Ascending aorta (tissue), 2 donors: ENCODE data around the gene CNTN1. TPM values are rescaled to one million over a fixed set of nuclear protein-coding genes. Genes with fewer than 3 reads are reported as not detected.
"Not testable (repeated sequence)": the region's sequence is repeated elsewhere in the genome, so short reads cannot be mapped to it uniquely, and the experiment has no call there.

ENCODE experiments used
- DNase-seq, 2 donors: peaks; one replicate each; pipeline ENCODE4 v3.0.0-alpha.2; 2019; ENCODE audit warnings: low spot score in 2 of 2
- H3K27ac ChIP-seq, 2 donors: fragments of 200-600 bp; sonication (generic); one replicate each; pipeline ENCODE4 v1.5.1; 2016 to 2017; ENCODE audit warnings: mild to moderate bottlenecking in 1 of 2
- H3K27me3 ChIP-seq: fragments of 200-600 bp; sonication (generic); one replicate; pipeline ENCODE4 v1.5.1; 2017
- H3K36me3 ChIP-seq, 2 donors: fragments of 200-600 bp; sonication (generic); one replicate each; pipeline ENCODE4 v1.5.1; 2016
- H3K4me1 ChIP-seq, 2 donors: fragments of 200-600 bp; sonication (generic); one replicate each; pipeline ENCODE4 v1.5.1; 2016 to 2017; ENCODE audit warnings: mild to moderate bottlenecking in 1 of 2
- H3K4me3 ChIP-seq, 2 donors: fragments of 200-600 bp; sonication (generic); one replicate each; pipeline ENCODE4 v1.5.1; 2016 to 2017; ENCODE audit warnings: mild to moderate bottlenecking in 1 of 2
- H3K9me3 ChIP-seq, 2 donors: fragments of 200-600 bp; sonication (generic); one replicate each; pipeline ENCODE4 v1.5.1; 2016
- CTCF ChIP-seq, 3 experiments: fragments of 200-600 bp in 2 of 3; fragments of 450-650 bp in 1 of 3; sonication (generic) in 2 of 3; IDR thresholded peaks; one replicate each; pipeline ENCODE4 v1.5.1; 2016 to 2019; ENCODE audit warnings: antibody characterized with exemption in 3 of 3, mild to moderate bottlenecking in 1 of 3, moderate library complexity in 1 of 3
- intact Hi-C: fragments of 100-400 bp; cut with DNase I; formaldehyde crosslinking; loops from one replicate; pipeline ENCODE4 v1.15.1; 2023
- total RNA-seq: library from RNA; depleted of rRNA; stranded (reverse); fragments of >200 nt; gene quantifications from one replicate; pipeline ENCODE4 v1.1.0, GENCODE V29; 2016

CNTN1 gene
- total RNA-seq, 1 donor from 2014 or later = 0.75 TPM

- H3K4me1 ChIP-seq = no peaks in the 10 kb centered on the region
- no peak for DNase-seq
- no peaks in the 10 kb centered on the region for H3K36me3 ChIP-seq
- no peak for TF ChIP-seq CTCF (IDR thresholded peaks at IDR 0.05)
- no peaks in the 10 kb centered on the region for H3K9me3 ChIP-seq
- no peak overlapping the region for H3K27ac ChIP-seq
- H3K27me3 ChIP-seq = no peaks in the 10 kb centered on the region
- no peak overlapping the region for H3K4me3 ChIP-seq
- intact Hi-C loops = no loop called here
Observed at GRCh38 chr12:41067941-41068645, 375.9 kb downstream of the CNTN1 start.

GRCh38 chr12:41073633-41074472 lies 381.6 kb downstream of the CNTN1 start:
- no peak overlapping the region for H3K4me3 ChIP-seq
- H3K9me3 ChIP-seq = no peaks in the 10 kb centered on the region
- intact Hi-C loops = no loop called here
- no peak for DNase-seq
- TF ChIP-seq CTCF (IDR thresholded peaks at IDR 0.05) = no peak
- H3K27me3 ChIP-seq = no peaks in the 10 kb centered on the region
- H3K27ac ChIP-seq = no peak overlapping the region
- no peaks in the 10 kb centered on the region for H3K4me1 ChIP-seq
- no peaks in the 10 kb centered on the region for H3K36me3 ChIP-seq

- Histone ChIP-seq H3K27me3 (no peaks in the 10 kb centered on the region), H3K4me1 (no peaks in the 10 kb centered on the region), H3K4me3 (no peak overlapping the region), H3K9me3 (no peaks in the 10 kb centered on the region), H3K27ac (no peak overlapping the region), H3K36me3 (no peaks in the 10 kb centered on the region)
- DNase-seq = no peak
- intact Hi-C loops = no loop called here
- TF ChIP-seq CTCF (IDR thresholded peaks at IDR 0.05) = no peak
Observed at GRCh38 chr12:41074473-41074769, 382.2 kb downstream of the CNTN1 start.

GRCh38 chr12:41076114-41076513 lies 383.9 kb downstream of the CNTN1 start:
- Histone ChIP-seq H3K27ac (no peak overlapping the region), H3K36me3 (no peaks in the 10 kb centered on the region), H3K9me3 (peaks cover 0 to 4% of the 10 kb centered on the region in 2 donors), H3K27me3 (no peaks in the 10 kb centered on the region), H3K4me1 (no peaks in the 10 kb centered on the region), H3K4me3 (no peak overlapping the region)
- intact Hi-C loops = no loop called here
- no peak for TF ChIP-seq CTCF (IDR thresholded peaks at IDR 0.05)
- no peak for DNase-seq

- not testable (repeated sequence) for H3K4me3 ChIP-seq, H3K27ac ChIP-seq, DNase-seq
Observed at GRCh38 chr12:41081241-41081640, 389.0 kb downstream of the CNTN1 start.

GRCh38 chr12:41089438-41089837 lies 397.2 kb downstream of the CNTN1 start:
- intact Hi-C loops = no loop called here
- Histone ChIP-seq H3K27me3 (no peaks in the 10 kb centered on the region), H3K4me1 (no peaks in the 10 kb centered on the region), H3K4me3 (no peak overlapping the region), H3K36me3 (no peaks in the 10 kb centered on the region), H3K27ac (no peak overlapping the region), H3K9me3 (no peaks in the 10 kb centered on the region)
- TF ChIP-seq CTCF (IDR thresholded peaks at IDR 0.05) = no peak
- DNase-seq = no peak

More at GRCh38 chr12:41081241-41081640, 389.0 kb downstream of the CNTN1 start:
- H3K27me3 ChIP-seq, H3K9me3 ChIP-seq, intact Hi-C loops, H3K4me1 ChIP-seq, H3K36me3 ChIP-seq: not testable (repeated sequence)
